AG09309 (cell line): Measurements from ENCODE around the gene AKAP17A.
"Not testable (repeated sequence)": the region's sequence is repeated elsewhere in the genome, so short reads cannot be mapped to it uniquely, and the experiment has no call there.

ENCODE experiments used
- DNase-seq: peaks from one replicate; pipeline ENCODE4 v3.0.0-alpha.2; 2010; ENCODE audit warnings: low read depth
- H3K4me3 ChIP-seq: 2 replicates; pipeline ENCODE4 v1.5.1; 2011; ENCODE audit warnings: mild to moderate bottlenecking, low read depth, low read length, moderate library complexity; ENCODE audit not compliant: control insufficient read depth
- TF ChIP-seq, protein P1 (sequence below): IDR thresholded peaks from 2 replicates; pipeline ENCODE4 v1.5.1; 2011; ENCODE audit warnings: mild to moderate bottlenecking, low read depth, low read length, inconsistent platforms; ENCODE audit not compliant: insufficient read depth, control insufficient read depth; ENCODE audit errors: missing control alignments

AKAP17A gene

DNA sequence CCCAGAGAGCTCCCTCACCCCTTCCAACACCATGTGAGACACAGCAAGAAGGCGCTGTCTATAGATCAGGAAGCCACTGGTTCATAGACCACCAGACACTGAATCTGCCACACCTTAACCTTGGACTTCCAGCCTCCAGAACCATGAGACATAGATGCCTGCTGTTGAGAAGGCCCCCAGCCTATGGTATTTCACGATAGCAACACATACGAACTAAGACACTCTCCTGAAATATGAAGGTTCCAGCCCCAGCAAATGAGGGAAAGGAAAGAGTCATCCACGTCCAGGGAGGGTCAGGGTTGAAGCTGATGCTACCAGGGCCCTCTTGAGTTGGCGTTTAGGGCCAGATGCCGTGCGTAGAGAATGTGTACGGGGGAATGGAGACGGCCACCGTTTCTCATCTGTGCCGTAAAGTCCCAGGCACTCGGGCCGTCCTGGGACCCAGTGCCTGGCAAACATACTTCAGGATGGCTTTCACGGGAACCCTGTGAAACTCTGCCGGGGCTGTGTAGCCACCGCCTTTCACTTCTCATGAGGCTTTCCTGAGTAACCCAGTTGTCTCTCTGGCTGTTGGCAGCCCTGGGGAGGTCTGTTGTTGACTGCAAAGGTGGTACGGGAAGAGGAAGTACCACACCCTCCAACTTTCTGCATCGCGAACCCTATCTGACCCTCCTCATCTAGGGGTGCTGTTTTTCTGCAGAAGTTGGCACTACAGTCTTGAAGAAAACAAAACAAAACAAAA lies 36.8 kb upstream of the AKAP17A start:
- TF ChIP-seq, protein P1, sequence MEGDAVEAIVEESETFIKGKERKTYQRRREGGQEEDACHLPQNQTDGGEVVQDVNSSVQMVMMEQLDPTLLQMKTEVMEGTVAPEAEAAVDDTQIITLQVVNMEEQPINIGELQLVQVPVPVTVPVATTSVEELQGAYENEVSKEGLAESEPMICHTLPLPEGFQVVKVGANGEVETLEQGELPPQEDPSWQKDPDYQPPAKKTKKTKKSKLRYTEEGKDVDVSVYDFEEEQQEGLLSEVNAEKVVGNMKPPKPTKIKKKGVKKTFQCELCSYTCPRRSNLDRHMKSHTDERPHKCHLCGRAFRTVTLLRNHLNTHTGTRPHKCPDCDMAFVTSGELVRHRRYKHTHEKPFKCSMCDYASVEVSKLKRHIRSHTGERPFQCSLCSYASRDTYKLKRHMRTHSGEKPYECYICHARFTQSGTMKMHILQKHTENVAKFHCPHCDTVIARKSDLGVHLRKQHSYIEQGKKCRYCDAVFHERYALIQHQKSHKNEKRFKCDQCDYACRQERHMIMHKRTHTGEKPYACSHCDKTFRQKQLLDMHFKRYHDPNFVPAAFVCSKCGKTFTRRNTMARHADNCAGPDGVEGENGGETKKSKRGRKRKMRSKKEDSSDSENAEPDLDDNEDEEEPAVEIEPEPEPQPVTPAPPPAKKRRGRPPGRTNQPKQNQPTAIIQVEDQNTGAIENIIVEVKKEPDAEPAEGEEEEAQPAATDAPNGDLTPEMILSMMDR: no peak
- no peak overlapping the region for H3K4me3 ChIP-seq
- DNase-seq: no peak

DNA sequence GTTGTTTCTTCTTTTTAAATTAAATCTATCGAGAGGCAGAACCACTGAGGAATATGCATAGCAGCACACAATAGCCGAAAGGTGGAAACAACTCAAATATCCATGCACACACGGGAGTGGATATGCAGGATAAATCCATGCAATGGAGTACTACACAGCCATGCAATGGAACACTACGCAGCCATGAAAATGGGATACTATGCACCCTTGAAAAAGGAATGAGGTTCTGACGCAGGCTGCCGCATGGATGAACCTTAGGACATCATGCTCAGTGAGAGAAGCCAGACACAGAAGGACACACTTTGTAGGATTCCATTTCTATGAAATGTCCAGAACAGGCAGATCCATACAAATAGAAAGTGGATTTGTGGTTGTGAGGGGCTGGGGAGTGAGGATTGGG lies 36.0 kb upstream of the AKAP17A start:
- H3K4me3 ChIP-seq: no peak overlapping the region
- TF ChIP-seq, protein P1: no peak
- no peak for DNase-seq

DNA sequence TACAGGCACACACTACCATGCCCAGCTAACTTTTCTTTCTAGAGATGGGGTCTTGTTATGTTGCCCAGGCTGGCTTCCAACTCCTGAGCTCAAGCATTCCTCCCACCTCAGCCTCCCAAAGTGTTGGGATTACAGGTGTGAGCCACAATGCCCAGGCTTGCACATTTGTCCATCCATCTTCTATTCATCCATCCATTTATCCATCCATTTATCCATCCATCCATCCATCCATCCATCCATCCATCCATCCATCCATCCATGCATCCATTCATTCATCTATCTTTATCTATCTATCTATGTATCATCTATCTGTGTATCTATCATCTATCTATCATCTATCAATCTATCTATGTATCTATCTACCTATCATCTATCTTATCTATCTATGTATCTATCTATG lies 34.0 kb upstream of the AKAP17A start:
- DNase-seq, H3K4me3 ChIP-seq: not testable (repeated sequence)

DNA sequence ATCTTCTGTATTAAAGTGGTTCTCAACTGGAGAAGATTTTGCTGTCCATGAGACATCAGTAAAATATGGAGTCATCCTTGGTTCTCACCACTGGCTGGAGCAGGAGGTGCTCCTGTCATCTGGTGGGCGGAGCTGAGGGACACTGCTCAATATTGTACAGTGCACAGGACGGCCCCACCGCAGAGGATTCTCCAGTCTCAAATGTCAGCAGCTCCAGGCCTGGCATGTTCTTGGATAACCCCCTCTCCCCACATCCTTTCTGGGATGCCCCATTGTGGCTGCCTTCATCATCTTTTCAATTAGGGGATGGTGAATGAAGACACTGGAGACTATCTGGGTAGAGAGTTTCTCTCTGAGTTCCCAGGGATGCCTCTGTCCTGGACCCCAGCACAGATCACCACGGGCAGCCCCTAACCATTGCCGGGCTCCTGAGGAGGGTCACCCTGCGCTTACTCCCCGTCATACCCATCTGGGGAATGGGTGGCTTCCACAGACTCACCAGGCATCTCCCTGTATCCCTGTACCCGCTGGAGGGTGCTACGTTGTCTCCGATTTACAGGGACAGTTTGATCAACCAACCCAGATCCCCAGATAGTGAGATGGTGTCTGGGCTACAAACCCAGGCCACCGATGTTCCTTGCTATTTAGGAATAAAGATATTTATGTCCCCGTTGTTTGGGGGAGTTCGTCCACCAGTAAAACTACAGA lies 32.5 kb upstream of the AKAP17A start:
- TF ChIP-seq, protein P1: no peak
- no peak for DNase-seq
- H3K4me3 ChIP-seq: no peak overlapping the region

DNA sequence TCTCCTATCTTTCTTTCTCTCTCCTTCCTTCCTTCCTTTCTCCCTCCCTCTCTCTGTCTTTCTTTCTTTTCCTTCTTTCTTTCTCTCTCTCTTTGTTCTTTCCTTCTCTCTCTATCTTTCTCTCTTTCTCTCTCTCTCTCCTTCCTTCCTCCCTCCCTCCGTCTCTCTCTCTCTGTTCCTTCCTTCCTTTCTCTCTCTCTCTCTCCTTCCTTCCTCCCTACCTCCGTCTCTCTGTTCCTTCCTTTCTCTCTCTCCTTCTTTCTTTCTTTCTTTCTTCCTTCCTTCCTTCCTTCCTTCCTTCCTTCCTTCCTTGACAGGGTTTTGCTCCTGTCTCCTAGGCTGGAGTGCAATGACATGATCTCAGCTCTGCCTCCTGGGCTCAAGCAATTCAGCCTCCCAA lies 30.2 kb upstream of the AKAP17A start:
- no peak for DNase-seq
- no peak overlapping the region for H3K4me3 ChIP-seq
- TF ChIP-seq, protein P1: no peak

DNA sequence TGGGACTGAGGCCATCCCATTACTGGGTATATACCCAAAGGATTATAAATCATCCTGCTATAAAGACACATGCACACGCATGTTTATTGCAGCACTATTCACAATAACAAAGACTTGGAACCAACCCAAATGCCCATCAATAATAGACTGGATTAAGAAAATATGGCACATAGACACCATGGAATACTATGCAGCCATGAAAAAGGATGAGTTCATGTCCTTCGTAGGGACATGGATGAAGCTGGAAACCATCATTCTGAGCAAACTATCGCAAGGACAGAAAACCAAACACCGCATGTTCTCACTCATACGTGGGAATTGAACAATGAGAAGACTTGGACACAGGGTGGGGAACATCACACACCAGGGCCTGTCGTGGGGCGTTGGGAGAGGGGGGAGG lies 27.3 kb upstream of the AKAP17A start:
- not testable (repeated sequence) for DNase-seq, H3K4me3 ChIP-seq

DNA sequence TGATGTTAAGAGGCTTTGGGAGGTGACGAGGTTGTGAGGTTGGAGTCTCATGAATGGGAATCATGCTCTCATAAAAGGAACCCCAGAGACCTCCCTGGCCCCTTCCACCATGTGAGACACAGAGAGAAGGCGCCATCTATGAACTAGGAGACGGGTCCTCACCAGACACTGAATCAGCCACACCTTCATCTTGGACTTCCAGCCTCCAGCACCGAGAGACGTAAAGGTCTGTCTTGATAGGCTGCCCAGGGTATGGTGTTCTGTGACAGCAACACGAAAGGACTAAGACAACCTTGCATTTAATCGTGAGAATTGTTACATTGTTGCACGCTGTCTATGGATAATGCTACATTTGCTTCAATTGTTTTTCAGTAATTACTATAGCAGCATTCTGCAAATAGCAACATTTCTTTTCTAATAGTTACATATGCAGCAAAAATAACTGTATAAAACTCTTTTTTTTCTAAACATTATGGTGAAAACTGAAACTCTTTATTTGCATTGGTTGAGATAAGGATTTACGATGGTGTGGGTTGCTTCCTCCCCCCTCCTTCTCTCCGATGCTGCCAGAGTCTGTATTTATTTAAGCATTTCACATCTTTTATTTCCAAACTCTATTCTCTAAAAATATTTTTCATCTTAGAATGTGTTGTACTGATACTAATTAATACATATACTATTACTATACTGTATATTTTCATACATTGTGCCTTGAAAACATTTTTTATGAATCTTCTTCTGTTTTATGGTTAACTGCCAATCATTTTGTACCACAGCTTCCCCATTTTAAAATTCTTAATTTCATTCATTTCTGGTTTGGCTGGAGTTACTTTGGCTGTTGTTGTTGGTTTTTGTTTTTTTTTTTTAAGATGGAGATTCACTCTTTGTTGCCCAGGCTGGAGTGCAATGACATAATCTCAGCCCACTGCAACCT lies 26.4 kb upstream of the AKAP17A start:
- H3K4me3 ChIP-seq: no peak overlapping the region
- no peak for DNase-seq
- TF ChIP-seq, protein P1: no peak

DNA sequence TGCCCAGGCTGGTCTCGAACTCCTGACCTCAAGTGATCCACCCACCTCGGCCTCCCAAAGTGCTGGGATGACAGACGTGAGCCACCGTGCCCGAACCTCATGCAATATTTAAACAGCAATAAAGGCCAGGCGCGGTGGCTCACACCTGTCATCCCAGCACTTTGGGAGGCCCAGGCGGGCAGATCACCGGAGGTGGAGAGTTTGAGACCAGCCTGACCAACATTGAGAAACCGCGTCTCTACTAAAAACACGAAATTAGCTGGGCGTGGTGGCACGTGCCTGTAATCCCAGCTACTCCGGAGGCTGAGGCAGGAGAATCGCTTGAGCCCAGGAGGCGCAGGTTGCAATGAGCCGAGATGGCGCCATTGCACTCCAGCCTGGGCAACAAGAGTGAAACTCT lies 17.2 kb upstream of the AKAP17A start:
- DNase-seq, H3K4me3 ChIP-seq: not testable (repeated sequence)
